GM23338 (cell line): ENCODE results near the gene EDN1. TPM values are rescaled to one million over a fixed set of nuclear protein-coding genes. Genes with fewer than 3 reads are reported as not detected.

Experiments
- ATAC-seq: fragments of 200-7000 bp; cut with Tn5 transposase; 3 replicates; pipeline ENCODE4 v1.9.1; 2020
- DNase-seq: peaks from one replicate; pipeline ENCODE4 v3.0.0-alpha.2; 2015; ENCODE audit warnings: low spot score
- H2AFZ ChIP-seq: fragments of 200-600 bp; sonication (generic); 2 replicates; pipeline ENCODE4 v1.8.0; 2016; ENCODE audit warnings: antibody characterized with exemption, mild to moderate bottlenecking, moderate library complexity
- H3F3A ChIP-seq: fragments of 200-600 bp; sonication (generic); replicated peaks from 2 replicates; pipeline ENCODE4 v1.8.0; 2017; ENCODE audit warnings: antibody characterized with exemption, mixed run types, low read depth
- H3K27ac ChIP-seq: fragments of 200-600 bp; sonication (generic); 2 replicates; pipeline ENCODE4 v1.6.1; 2016; ENCODE audit warnings: low read depth
- H3K27me3 ChIP-seq: fragments of 200-600 bp; sonication (generic); 2 replicates; pipeline ENCODE4 v1.8.0; 2016; ENCODE audit warnings: mild to moderate bottlenecking, mixed run types, moderate library complexity; ENCODE audit not compliant: insufficient read depth
- H3K36me3 ChIP-seq: fragments of 200-600 bp; sonication (generic); 2 replicates; pipeline ENCODE4 v1.8.0; 2016; ENCODE audit warnings: mild to moderate bottlenecking; ENCODE audit not compliant: insufficient read depth
- H3K4me1 ChIP-seq: fragments of 200-600 bp; sonication (generic); 2 replicates; pipeline ENCODE4 v1.8.0; 2016; ENCODE audit warnings: mild to moderate bottlenecking, moderate library complexity; ENCODE audit not compliant: insufficient read depth
- H3K4me2 ChIP-seq: fragments of 200-600 bp; sonication (generic); 2 replicates; pipeline ENCODE4 v1.7.1; 2017; ENCODE audit warnings: mixed run types
- H3K4me3 ChIP-seq: fragments of 200-600 bp; sonication (generic); 2 replicates; pipeline ENCODE4 v1.6.1; 2016; ENCODE audit warnings: mixed run types
- H3K79me2 ChIP-seq: fragments of 200-600 bp; sonication (generic); replicated peaks from 2 replicates; pipeline ENCODE4 v1.8.0; 2017; ENCODE audit warnings: mild to moderate bottlenecking; ENCODE audit not compliant: insufficient read depth
- H3K9me2 ChIP-seq: fragments of 200-600 bp; sonication (generic); 2 replicates; pipeline ENCODE4 v1.8.0; 2017; ENCODE audit not compliant: insufficient read depth
- H4K20me1 ChIP-seq: fragments of 200-600 bp; sonication (generic); replicated peaks from 2 replicates; pipeline ENCODE4 v1.8.0; 2017; ENCODE audit warnings: mild to moderate bottlenecking; ENCODE audit not compliant: insufficient read depth
- H3K27ac Mint-ChIP-seq: 2 replicates; pipeline ENCODE4 v1.8.0; 2020; ENCODE audit warnings: inconsistent platforms, mild to moderate bottlenecking, moderate library complexity, mixed read lengths
- H3K27me3 Mint-ChIP-seq: 3 replicates; pipeline ENCODE4 v1.8.0; 2022; ENCODE audit warnings: low read depth, mild to moderate bottlenecking, moderate library complexity, mixed read lengths, inconsistent platforms; ENCODE audit not compliant: insufficient read depth, poor library complexity
- H3K36me3 Mint-ChIP-seq: 3 replicates; pipeline ENCODE4 v1.8.0; 2021; ENCODE audit warnings: low read depth, mild to moderate bottlenecking, inconsistent platforms, moderate library complexity, mixed read lengths
- H3K4me1 Mint-ChIP-seq: 3 replicates; pipeline ENCODE4 v1.8.0; 2020; ENCODE audit warnings: mild to moderate bottlenecking, inconsistent platforms, mixed read lengths
- H3K4me3 Mint-ChIP-seq: 3 replicates; pipeline ENCODE4 v1.8.0; 2021; ENCODE audit warnings: moderate library complexity, mild to moderate bottlenecking, inconsistent platforms, mixed read lengths
- H3K9me3 Mint-ChIP-seq: 3 replicates; pipeline ENCODE4 v1.8.0; 2020; ENCODE audit warnings: moderate library complexity, mild to moderate bottlenecking, inconsistent platforms, mixed read lengths
- CREB1 ChIP-seq: fragments of 250-450 bp; sonication (Bioruptor Pico); IDR thresholded peaks from 2 replicates; pipeline ENCODE4 v1.5.0; 2020; ENCODE audit warnings: low read depth, mild to moderate bottlenecking, moderate library complexity
- JUNB ChIP-seq: IDR thresholded peaks from one replicate; pipeline ENCODE4 v1.6.1; 2016; ENCODE audit warnings: antibody characterized with exemption; ENCODE audit not compliant: unreplicated experiment
- NANOG ChIP-seq: IDR thresholded peaks from 2 replicates; pipeline ENCODE4 v1.6.1; 2016; ENCODE audit warnings: antibody characterized with exemption, borderline replicate concordance
- POLR2AphosphoS5 ChIP-seq: IDR thresholded peaks from 2 replicates; pipeline ENCODE4 v1.6.1; 2016; ENCODE audit warnings: antibody characterized with exemption, low read depth
- STAT1 ChIP-seq: IDR thresholded peaks from one replicate; pipeline ENCODE4 v1.6.1; 2016; ENCODE audit warnings: antibody characterized with exemption; ENCODE audit not compliant: unreplicated experiment
- ZNF331 ChIP-seq: fragments of 250-450 bp; sonication (Bioruptor Pico); IDR thresholded peaks from 2 replicates; pipeline ENCODE4 v1.5.0; 2020; ENCODE audit warnings: low read depth, mild to moderate bottlenecking, moderate library complexity
- polyA plus RNA-seq: library from polyadenylated mRNA; unstranded; fragments of >200 nt; fragmentation: Nextera tagmentation; extraction: Ambion mirVana; gene quantifications from 2 replicates; pipeline ENCODE4 v1.2.1, GENCODE V29; 2016
- total RNA-seq: library from RNA; depleted of rRNA; stranded (reverse); fragments of >200 nt; shearing (Covaris generic); gene quantifications from 2 replicates; pipeline ENCODE4 v1.2.3, GENCODE V29; 2014
- TF ChIP-seq, protein P1 (sequence below): fragments of 250-450 bp; sonication (Bioruptor Pico); IDR thresholded peaks from 2 replicates; pipeline ENCODE4 v1.5.0; 2020; ENCODE audit warnings: mild to moderate bottlenecking, moderate library complexity
- TF ChIP-seq, protein P2 (sequence below), 2 experiments: fragments of 200-600 bp in 1 of 2; sonication (generic) in 1 of 2; conservative IDR thresholded peaks; 2 replicates each; pipeline versions ENCODE4 v1.5.1 to v1.6.1; 2016 to 2017; ENCODE audit warnings: antibody characterized with exemption in 2 of 2, low read depth in 2 of 2, mild to moderate bottlenecking in 2 of 2, moderate library complexity in 1 of 2
- TF ChIP-seq, protein P3 (sequence below): IDR thresholded peaks from 2 replicates; pipeline ENCODE4 v1.6.1; 2016; ENCODE audit warnings: antibody characterized with exemption

Gene EDN1
- total and polyA plus RNA-seq, 2 experiments from 2014 or later = 0.80 to 1.2 TPM

DNA sequence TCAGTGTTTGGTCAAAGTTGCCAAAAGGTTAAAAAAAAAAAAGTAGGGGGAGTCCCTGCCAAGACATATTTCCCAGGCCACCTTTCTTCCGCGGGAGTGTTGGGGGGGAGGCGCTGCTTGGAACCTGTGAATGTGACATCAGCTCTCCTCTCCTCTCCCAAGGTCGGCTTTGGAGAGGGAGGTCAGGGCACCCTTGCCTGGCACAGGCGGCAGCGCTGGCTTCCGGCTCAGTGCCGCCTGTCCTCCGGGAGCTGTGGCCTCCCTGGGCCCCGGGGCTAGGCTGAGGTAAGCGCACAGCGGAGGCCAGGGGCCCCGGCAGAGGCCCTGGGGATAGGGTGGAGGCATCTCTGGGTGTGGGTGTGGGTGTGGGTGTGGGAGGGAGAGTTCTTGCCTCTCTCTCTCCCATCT, 1.9 kb upstream of the EDN1 start:
- Mint-ChIP-seq H3K4me1 (peaks cover 46% of the 10 kb centered on the region), H3K27ac (no peak overlapping the region), H3K27me3 (peaks cover 24% of the 10 kb centered on the region), H3K9me3 (no peaks in the 10 kb centered on the region), H3K36me3 (no peaks in the 10 kb centered on the region), H3K4me3 (no peak overlapping the region)
- Histone ChIP-seq H3K79me2 (no peaks in the 10 kb centered on the region), H3K27ac (no peak overlapping the region), H3K4me3 (no peak overlapping the region), H3K36me3 (no peaks in the 10 kb centered on the region), H3K27me3 (peaks cover 22% of the 10 kb centered on the region), H3K4me2 (no peak overlapping the region), H3K4me1 (peaks cover 27% of the 10 kb centered on the region), H3F3A (no peaks in the 10 kb centered on the region), H2AFZ (peak overlapping the region; percentile 11; the same call in 1 of the 2 replicates), H3K9me2 (no peaks in the 10 kb centered on the region), H4K20me1 (no peaks in the 10 kb centered on the region)
- ATAC-seq (no peak), DNase-seq (no peak)
- TF ChIP-seq, protein P1, sequence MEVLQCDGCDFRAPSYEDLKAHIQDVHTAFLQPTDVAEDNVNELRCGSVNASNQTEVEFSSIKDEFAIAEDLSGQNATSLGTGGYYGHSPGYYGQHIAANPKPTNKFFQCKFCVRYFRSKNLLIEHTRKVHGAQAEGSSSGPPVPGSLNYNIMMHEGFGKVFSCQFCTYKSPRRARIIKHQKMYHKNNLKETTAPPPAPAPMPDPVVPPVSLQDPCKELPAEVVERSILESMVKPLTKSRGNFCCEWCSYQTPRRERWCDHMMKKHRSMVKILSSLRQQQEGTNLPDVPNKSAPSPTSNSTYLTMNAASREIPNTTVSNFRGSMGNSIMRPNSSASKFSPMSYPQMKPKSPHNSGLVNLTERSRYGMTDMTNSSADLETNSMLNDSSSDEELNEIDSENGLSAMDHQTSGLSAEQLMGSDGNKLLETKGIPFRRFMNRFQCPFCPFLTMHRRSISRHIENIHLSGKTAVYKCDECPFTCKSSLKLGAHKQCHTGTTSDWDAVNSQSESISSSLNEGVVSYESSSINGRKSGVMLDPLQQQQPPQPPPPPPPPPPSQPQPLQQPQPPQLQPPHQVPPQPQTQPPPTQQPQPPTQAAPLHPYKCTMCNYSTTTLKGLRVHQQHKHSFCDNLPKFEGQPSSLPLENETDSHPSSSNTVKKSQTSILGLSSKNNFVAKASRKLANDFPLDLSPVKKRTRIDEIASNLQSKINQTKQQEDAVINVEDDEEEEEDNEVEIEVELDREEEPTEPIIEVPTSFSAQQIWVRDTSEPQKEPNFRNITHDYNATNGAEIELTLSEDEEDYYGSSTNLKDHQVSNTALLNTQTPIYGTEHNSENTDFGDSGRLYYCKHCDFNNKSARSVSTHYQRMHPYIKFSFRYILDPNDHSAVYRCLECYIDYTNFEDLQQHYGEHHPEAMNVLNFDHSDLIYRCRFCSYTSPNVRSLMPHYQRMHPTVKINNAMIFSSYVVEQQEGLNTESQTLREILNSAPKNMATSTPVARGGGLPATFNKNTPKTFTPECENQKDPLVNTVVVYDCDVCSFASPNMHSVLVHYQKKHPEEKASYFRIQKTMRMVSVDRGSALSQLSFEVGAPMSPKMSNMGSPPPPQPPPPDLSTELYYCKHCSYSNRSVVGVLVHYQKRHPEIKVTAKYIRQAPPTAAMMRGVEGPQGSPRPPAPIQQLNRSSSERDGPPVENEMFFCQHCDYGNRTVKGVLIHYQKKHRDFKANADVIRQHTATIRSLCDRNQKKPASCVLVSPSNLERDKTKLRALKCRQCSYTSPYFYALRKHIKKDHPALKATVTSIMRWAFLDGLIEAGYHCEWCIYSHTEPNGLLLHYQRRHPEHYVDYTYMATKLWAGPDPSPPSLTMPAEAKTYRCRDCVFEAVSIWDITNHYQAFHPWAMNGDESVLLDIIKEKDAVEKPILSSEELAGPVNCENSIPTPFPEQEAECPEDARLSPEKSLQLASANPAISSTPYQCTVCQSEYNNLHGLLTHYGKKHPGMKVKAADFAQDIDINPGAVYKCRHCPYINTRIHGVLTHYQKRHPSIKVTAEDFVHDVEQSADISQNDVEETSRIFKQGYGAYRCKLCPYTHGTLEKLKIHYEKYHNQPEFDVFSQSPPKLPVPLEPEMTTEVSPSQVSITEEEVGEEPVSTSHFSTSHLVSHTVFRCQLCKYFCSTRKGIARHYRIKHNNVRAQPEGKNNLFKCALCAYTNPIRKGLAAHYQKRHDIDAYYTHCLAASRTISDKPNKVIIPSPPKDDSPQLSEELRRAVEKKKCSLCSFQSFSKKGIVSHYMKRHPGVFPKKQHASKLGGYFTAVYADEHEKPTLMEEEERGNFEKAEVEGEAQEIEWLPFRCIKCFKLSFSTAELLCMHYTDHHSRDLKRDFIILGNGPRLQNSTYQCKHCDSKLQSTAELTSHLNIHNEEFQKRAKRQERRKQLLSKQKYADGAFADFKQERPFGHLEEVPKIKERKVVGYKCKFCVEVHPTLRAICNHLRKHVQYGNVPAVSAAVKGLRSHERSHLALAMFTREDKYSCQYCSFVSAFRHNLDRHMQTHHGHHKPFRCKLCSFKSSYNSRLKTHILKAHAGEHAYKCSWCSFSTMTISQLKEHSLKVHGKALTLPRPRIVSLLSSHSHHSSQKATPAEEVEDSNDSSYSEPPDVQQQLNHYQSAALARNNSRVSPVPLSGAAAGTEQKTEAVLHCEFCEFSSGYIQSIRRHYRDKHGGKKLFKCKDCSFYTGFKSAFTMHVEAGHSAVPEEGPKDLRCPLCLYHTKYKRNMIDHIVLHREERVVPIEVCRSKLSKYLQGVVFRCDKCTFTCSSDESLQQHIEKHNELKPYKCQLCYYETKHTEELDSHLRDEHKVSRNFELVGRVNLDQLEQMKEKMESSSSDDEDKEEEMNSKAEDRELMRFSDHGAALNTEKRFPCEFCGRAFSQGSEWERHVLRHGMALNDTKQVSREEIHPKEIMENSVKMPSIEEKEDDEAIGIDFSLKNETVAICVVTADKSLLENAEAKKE (CRISPR knock-in tag) = no peak
- no peak for TF ChIP-seq NANOG
- no peak for TF ChIP-seq CREB1 (CRISPR knock-in tag)
- TF ChIP-seq, protein P2, sequence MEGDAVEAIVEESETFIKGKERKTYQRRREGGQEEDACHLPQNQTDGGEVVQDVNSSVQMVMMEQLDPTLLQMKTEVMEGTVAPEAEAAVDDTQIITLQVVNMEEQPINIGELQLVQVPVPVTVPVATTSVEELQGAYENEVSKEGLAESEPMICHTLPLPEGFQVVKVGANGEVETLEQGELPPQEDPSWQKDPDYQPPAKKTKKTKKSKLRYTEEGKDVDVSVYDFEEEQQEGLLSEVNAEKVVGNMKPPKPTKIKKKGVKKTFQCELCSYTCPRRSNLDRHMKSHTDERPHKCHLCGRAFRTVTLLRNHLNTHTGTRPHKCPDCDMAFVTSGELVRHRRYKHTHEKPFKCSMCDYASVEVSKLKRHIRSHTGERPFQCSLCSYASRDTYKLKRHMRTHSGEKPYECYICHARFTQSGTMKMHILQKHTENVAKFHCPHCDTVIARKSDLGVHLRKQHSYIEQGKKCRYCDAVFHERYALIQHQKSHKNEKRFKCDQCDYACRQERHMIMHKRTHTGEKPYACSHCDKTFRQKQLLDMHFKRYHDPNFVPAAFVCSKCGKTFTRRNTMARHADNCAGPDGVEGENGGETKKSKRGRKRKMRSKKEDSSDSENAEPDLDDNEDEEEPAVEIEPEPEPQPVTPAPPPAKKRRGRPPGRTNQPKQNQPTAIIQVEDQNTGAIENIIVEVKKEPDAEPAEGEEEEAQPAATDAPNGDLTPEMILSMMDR (conservative IDR thresholded peaks at IDR 0.05; ENCODE audit: low read depth in 2 of 2) = no peak
- TF ChIP-seq, protein P3, sequence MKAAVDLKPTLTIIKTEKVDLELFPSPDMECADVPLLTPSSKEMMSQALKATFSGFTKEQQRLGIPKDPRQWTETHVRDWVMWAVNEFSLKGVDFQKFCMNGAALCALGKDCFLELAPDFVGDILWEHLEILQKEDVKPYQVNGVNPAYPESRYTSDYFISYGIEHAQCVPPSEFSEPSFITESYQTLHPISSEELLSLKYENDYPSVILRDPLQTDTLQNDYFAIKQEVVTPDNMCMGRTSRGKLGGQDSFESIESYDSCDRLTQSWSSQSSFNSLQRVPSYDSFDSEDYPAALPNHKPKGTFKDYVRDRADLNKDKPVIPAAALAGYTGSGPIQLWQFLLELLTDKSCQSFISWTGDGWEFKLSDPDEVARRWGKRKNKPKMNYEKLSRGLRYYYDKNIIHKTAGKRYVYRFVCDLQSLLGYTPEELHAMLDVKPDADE = no peak
- no peak for TF ChIP-seq ZNF331 (CRISPR knock-in tag)
- no peak for TF ChIP-seq JUNB
- TF ChIP-seq POLR2AphosphoS5 = no peak
- TF ChIP-seq STAT1 = no peak
